ENCODE results near the gene UMAD1.

UMAD1 gene

GRCh38 chr7:7830122-7830878, 189.7 kb downstream of the UMAD1 start:
- Histone ChIP-seq H3K9ac (ENCODE audit: low read length) (no peak overlapping the region), H4K8ac (ENCODE audit: low read depth, low read length) (no peak overlapping the region), H3K18ac (ENCODE audit: low read length) (no peak overlapping the region), H3K36me3 (ENCODE audit: control insufficient read depth in 1 of 2, insufficient read depth in 2 of 2, low read length in 2 of 2) (no peaks in the 10 kb centered on the region), H4K12ac (ENCODE audit: low read depth, low read length) (no peak overlapping the region), H3K79me1 (ENCODE audit: low read length) (no peaks in the 10 kb centered on the region), H3K23ac (ENCODE audit: low read length) (no peak overlapping the region), H2AK5ac (ENCODE audit: low read length) (no peak overlapping the region), H2AFZ (ENCODE audit: insufficient read depth, low read length, poor library complexity) (no peak overlapping the region), H3K27me3 (ENCODE audit: insufficient read depth, low read length) (no peaks in the 10 kb centered on the region), H3K9me3 (ENCODE audit: insufficient read depth, low read depth, low read length) (no peaks in the 10 kb centered on the region), H3K79me2 (ENCODE audit: control insufficient read depth, insufficient read depth, low read length, poor library complexity) (no peaks in the 10 kb centered on the region), H4K91ac (ENCODE audit: low read depth, low read length) (no peak overlapping the region), H3K4me3 (ENCODE audit: low read depth, low read length) (no peak overlapping the region), H3K14ac (ENCODE audit: low read length) (no peak overlapping the region), H3K4me1 (ENCODE audit: control insufficient read depth in 1 of 2, insufficient read depth in 2 of 2, low read length in 2 of 2) (peaks cover 0 to 2% of the 10 kb centered on the region in 2 experiments), H2BK120ac (ENCODE audit: insufficient read depth, low read length, poor library complexity) (no peak overlapping the region), H2BK12ac (ENCODE audit: low read length) (no peak overlapping the region), H3K4me2 (ENCODE audit: low read length) (no peak overlapping the region), H3K27ac (ENCODE audit: low read depth, low read length) (no peak overlapping the region), H2BK5ac (ENCODE audit: low read depth, low read length, poor library complexity) (peak overlapping the region; percentile 15), H3K4ac (ENCODE audit: low read depth, low read length) (no peak overlapping the region)
- peak; percentile 30 to 54 for DNase-seq
- WGBS (ENCODE audit: extremely low coverage, insufficient coverage, insufficient read length) = no CpG with 5 or more reads among the region's 7 CpGs

- Histone ChIP-seq H3K4ac (ENCODE audit: low read depth, low read length) (no peak overlapping the region), H3K27ac (ENCODE audit: low read depth, low read length) (no peak overlapping the region), H4K8ac (ENCODE audit: low read depth, low read length) (no peak overlapping the region), H3K9me3 (ENCODE audit: insufficient read depth, low read depth, low read length) (no peaks in the 10 kb centered on the region), H3K79me2 (ENCODE audit: control insufficient read depth, insufficient read depth, low read length, poor library complexity) (no peaks in the 10 kb centered on the region), H3K9ac (ENCODE audit: low read length) (no peak overlapping the region), H2BK120ac (ENCODE audit: insufficient read depth, low read length, poor library complexity) (no peak overlapping the region), H3K14ac (ENCODE audit: low read length) (no peak overlapping the region), H2AK5ac (ENCODE audit: low read length) (no peak overlapping the region), H4K91ac (ENCODE audit: low read depth, low read length) (no peak overlapping the region), H3K27me3 (ENCODE audit: insufficient read depth, low read length) (no peaks in the 10 kb centered on the region), H3K18ac (ENCODE audit: low read length) (no peak overlapping the region), H4K12ac (ENCODE audit: low read depth, low read length) (no peak overlapping the region), H3K4me1 (ENCODE audit: control insufficient read depth in 1 of 2, insufficient read depth in 2 of 2, low read length in 2 of 2) (peaks cover 0 to 2% of the 10 kb centered on the region in 2 experiments), H2BK5ac (ENCODE audit: low read depth, low read length, poor library complexity) (no peak overlapping the region), H3K36me3 (ENCODE audit: control insufficient read depth in 1 of 2, insufficient read depth in 2 of 2, low read length in 2 of 2) (no peaks in the 10 kb centered on the region), H3K79me1 (ENCODE audit: low read length) (no peaks in the 10 kb centered on the region), H3K23ac (ENCODE audit: low read length) (no peak overlapping the region), H2AFZ (ENCODE audit: insufficient read depth, low read length, poor library complexity) (no peak overlapping the region), H2BK12ac (ENCODE audit: low read length) (no peak overlapping the region), H3K4me3 (ENCODE audit: low read depth, low read length) (no peak overlapping the region), H3K4me2 (ENCODE audit: low read length) (no peak overlapping the region)
- WGBS (ENCODE audit: extremely low coverage, insufficient coverage, insufficient read length) = no CpG with 5 or more reads among the region's 5 CpGs
- no peak for DNase-seq
These were observed 192.0 kb downstream of the UMAD1 start for GRCh38 chr7:7832518-7832917.

- H3K4me1 ChIP-seq (ENCODE audit: control insufficient read depth in 1 of 2, insufficient read depth in 2 of 2, low read length in 2 of 2) = peaks cover 0 to 2% of the 10 kb centered on the region in 2 experiments
- no peak overlapping the region for H2BK120ac ChIP-seq (ENCODE audit: insufficient read depth, low read length, poor library complexity)
- H2AK5ac ChIP-seq (ENCODE audit: low read length) = no peak overlapping the region
- no CpG with 5 or more reads among the region's 4 CpGs for WGBS (ENCODE audit: extremely low coverage, insufficient coverage, insufficient read length)
- H3K4me3 ChIP-seq (ENCODE audit: low read depth, low read length) = no peak overlapping the region
- no peaks in the 10 kb centered on the region for H3K79me1 ChIP-seq (ENCODE audit: low read length)
- no peak overlapping the region for H2AFZ ChIP-seq (ENCODE audit: insufficient read depth, low read length, poor library complexity)
- no peak overlapping the region for H3K9ac ChIP-seq (ENCODE audit: low read length)
- no peak overlapping the region for H3K23ac ChIP-seq (ENCODE audit: low read length)
- no peak overlapping the region for H3K14ac ChIP-seq (ENCODE audit: low read length)
- H4K12ac ChIP-seq (ENCODE audit: low read depth, low read length) = no peak overlapping the region
- H3K18ac ChIP-seq (ENCODE audit: low read length) = no peak overlapping the region
- no peaks in the 10 kb centered on the region for H3K79me2 ChIP-seq (ENCODE audit: control insufficient read depth, insufficient read depth, low read length, poor library complexity)
- no peak overlapping the region for H3K27ac ChIP-seq (ENCODE audit: low read depth, low read length)
- H3K27me3 ChIP-seq (ENCODE audit: insufficient read depth, low read length) = no peaks in the 10 kb centered on the region
- no peaks in the 10 kb centered on the region for H3K9me3 ChIP-seq (ENCODE audit: insufficient read depth, low read depth, low read length)
- no peak for DNase-seq
- H2BK12ac ChIP-seq (ENCODE audit: low read length) = no peak overlapping the region
- H3K36me3 ChIP-seq (ENCODE audit: control insufficient read depth in 1 of 2, insufficient read depth in 2 of 2, low read length in 2 of 2) = no peaks in the 10 kb centered on the region
- no peak overlapping the region for H3K4me2 ChIP-seq (ENCODE audit: low read length)
- no peak overlapping the region for H4K91ac ChIP-seq (ENCODE audit: low read depth, low read length)
- H4K8ac ChIP-seq (ENCODE audit: low read depth, low read length) = no peak overlapping the region
- no peak overlapping the region for H2BK5ac ChIP-seq (ENCODE audit: low read depth, low read length, poor library complexity)
- H3K4ac ChIP-seq (ENCODE audit: low read depth, low read length) = no peak overlapping the region
These were observed 194.2 kb downstream of the UMAD1 start for GRCh38 chr7:7834761-7835160.

DNA sequence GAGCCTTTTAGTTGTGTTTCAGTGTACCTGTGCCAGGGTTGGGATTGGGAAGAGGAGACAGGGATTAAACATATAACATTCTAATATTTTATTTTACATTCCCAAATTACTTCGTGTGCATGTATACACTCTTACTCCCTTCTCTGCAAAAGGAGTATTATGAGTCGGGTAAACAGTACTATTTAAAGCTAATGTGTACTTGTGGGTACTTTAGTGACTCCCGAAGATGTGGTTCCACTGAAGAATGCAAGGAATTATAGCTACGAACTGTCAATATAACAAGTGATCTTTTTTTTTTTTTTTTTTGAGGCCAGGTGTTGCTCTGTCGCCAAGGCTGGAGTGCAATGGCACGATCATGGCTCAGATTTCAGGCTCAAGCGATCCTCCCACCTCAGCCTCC, 200.5 kb downstream of the UMAD1 start:
- H3K14ac ChIP-seq (ENCODE audit: low read length) = no peak overlapping the region
- no peak overlapping the region for H2BK12ac ChIP-seq (ENCODE audit: low read length)
- DNase-seq = no peak
- H4K8ac ChIP-seq (ENCODE audit: low read depth, low read length) = no peak overlapping the region
- no peak overlapping the region for H3K4me2 ChIP-seq (ENCODE audit: low read length)
- no CpG with 5 or more reads among the region's 7 CpGs for WGBS (ENCODE audit: extremely low coverage, insufficient coverage, insufficient read length)
- no peak overlapping the region for H2BK5ac ChIP-seq (ENCODE audit: low read depth, low read length, poor library complexity)
- no peak overlapping the region for H3K23ac ChIP-seq (ENCODE audit: low read length)
- no peak overlapping the region for H2BK120ac ChIP-seq (ENCODE audit: insufficient read depth, low read length, poor library complexity)
- H2AK5ac ChIP-seq (ENCODE audit: low read length) = no peak overlapping the region
- no peak overlapping the region for H3K9ac ChIP-seq (ENCODE audit: low read length)
- no peak overlapping the region for H3K4ac ChIP-seq (ENCODE audit: low read depth, low read length)
- no peak overlapping the region for H3K18ac ChIP-seq (ENCODE audit: low read length)
- no peak overlapping the region for H3K4me3 ChIP-seq (ENCODE audit: low read depth, low read length)
- no peaks in the 10 kb centered on the region for H3K79me1 ChIP-seq (ENCODE audit: low read length)
- peaks cover 0 to 2% of the 10 kb centered on the region in 2 experiments for H3K4me1 ChIP-seq (ENCODE audit: control insufficient read depth in 1 of 2, insufficient read depth in 2 of 2, low read length in 2 of 2)
- H3K27me3 ChIP-seq (ENCODE audit: insufficient read depth, low read length) = no peaks in the 10 kb centered on the region
- H3K9me3 ChIP-seq (ENCODE audit: insufficient read depth, low read depth, low read length) = no peaks in the 10 kb centered on the region
- no peak overlapping the region for H4K91ac ChIP-seq (ENCODE audit: low read depth, low read length)
- no peaks in the 10 kb centered on the region for H3K36me3 ChIP-seq (ENCODE audit: control insufficient read depth in 1 of 2, insufficient read depth in 2 of 2, low read length in 2 of 2)
- H2AFZ ChIP-seq (ENCODE audit: insufficient read depth, low read length, poor library complexity) = no peak overlapping the region
- no peak overlapping the region for H3K27ac ChIP-seq (ENCODE audit: low read depth, low read length)
- no peaks in the 10 kb centered on the region for H3K79me2 ChIP-seq (ENCODE audit: control insufficient read depth, insufficient read depth, low read length, poor library complexity)
- no peak overlapping the region for H4K12ac ChIP-seq (ENCODE audit: low read depth, low read length)

Data from trophoblast cell (in vitro differentiated cells and primary cell).